Trophoblast cell (in vitro differentiated cells and primary cell): ENCODE measurements around the gene MDFI.
A peak's percentile ranks its signal among the peaks of the same experiment; 100 is the strongest.

ENCODE experiments used
- DNase-seq, 2 donors: peaks; one replicate each; pipeline ENCODE4 v3.0.0-alpha.2; 2016
- H2AFZ ChIP-seq: 2 replicates; pipeline ENCODE4 v1.6.1; 2013; ENCODE audit warnings: low read length, moderate library complexity, mild to moderate bottlenecking; ENCODE audit not compliant: insufficient read depth, poor library complexity
- H2AK5ac ChIP-seq: 2 replicates; pipeline ENCODE4 v1.6.1; 2013; ENCODE audit warnings: mild to moderate bottlenecking, low read length
- H2BK120ac ChIP-seq: 2 replicates; pipeline ENCODE4 v1.6.1; 2013; ENCODE audit warnings: low read length, mild to moderate bottlenecking, moderate library complexity; ENCODE audit not compliant: insufficient read depth, poor library complexity
- H2BK12ac ChIP-seq: 2 replicates; pipeline ENCODE4 v1.6.1; 2013; ENCODE audit warnings: mild to moderate bottlenecking, low read length, moderate library complexity
- H2BK5ac ChIP-seq: 2 replicates; pipeline ENCODE4 v1.6.1; 2013; ENCODE audit warnings: low read length, low read depth, moderate library complexity, mild to moderate bottlenecking; ENCODE audit not compliant: poor library complexity
- H3K14ac ChIP-seq: 2 replicates; pipeline ENCODE4 v1.6.1; 2013; ENCODE audit warnings: mild to moderate bottlenecking, low read length
- H3K18ac ChIP-seq: 2 replicates; pipeline ENCODE4 v1.6.1; 2013; ENCODE audit warnings: mild to moderate bottlenecking, low read length
- H3K23ac ChIP-seq: 2 replicates; pipeline ENCODE4 v1.6.1; 2013; ENCODE audit warnings: low read length
- H3K27ac ChIP-seq: 2 replicates; pipeline ENCODE4 v1.5.1; 2013; ENCODE audit warnings: low read depth, mild to moderate bottlenecking, inconsistent platforms, low read length, moderate library complexity
- H3K27me3 ChIP-seq: 2 replicates; pipeline ENCODE4 v1.6.1; 2013; ENCODE audit warnings: inconsistent platforms, mild to moderate bottlenecking, low read length, moderate library complexity; ENCODE audit not compliant: insufficient read depth
- H3K36me3 ChIP-seq, 2 experiments: 1 replicate in 1 of 2; 2 replicates in 1 of 2; pipeline ENCODE4 v1.6.1; 2013; ENCODE audit warnings: low read length in 2 of 2, mild to moderate bottlenecking in 2 of 2, moderate library complexity in 1 of 2; ENCODE audit not compliant: insufficient read depth in 2 of 2, control insufficient read depth in 1 of 2
- H3K4ac ChIP-seq: 2 replicates; pipeline ENCODE4 v1.6.1; 2013; ENCODE audit warnings: low read depth, mild to moderate bottlenecking, low read length, moderate library complexity
- H3K4me1 ChIP-seq, 2 experiments: 1 replicate in 1 of 2; 2 replicates in 1 of 2; pipeline ENCODE4 v1.6.1; 2013; ENCODE audit warnings: low read length in 2 of 2, mild to moderate bottlenecking in 2 of 2, moderate library complexity in 1 of 2; ENCODE audit not compliant: insufficient read depth in 2 of 2, control insufficient read depth in 1 of 2
- H3K4me2 ChIP-seq: 2 replicates; pipeline ENCODE4 v1.6.1; 2013; ENCODE audit warnings: inconsistent platforms, mild to moderate bottlenecking, low read length, moderate library complexity
- H3K4me3 ChIP-seq: 2 replicates; pipeline ENCODE4 v1.5.1; 2013; ENCODE audit warnings: mild to moderate bottlenecking, low read depth, low read length, inconsistent platforms
- H3K79me1 ChIP-seq: one replicate; pipeline ENCODE4 v1.6.1; 2013; ENCODE audit warnings: low read length
- H3K79me2 ChIP-seq: 2 replicates; pipeline ENCODE4 v1.6.1; 2013; ENCODE audit warnings: low read length, mild to moderate bottlenecking; ENCODE audit not compliant: control insufficient read depth, insufficient read depth, poor library complexity
- H3K9ac ChIP-seq: 2 replicates; pipeline ENCODE4 v1.6.1; 2013; ENCODE audit warnings: mild to moderate bottlenecking, low read length
- H3K9me3 ChIP-seq: 2 replicates; pipeline ENCODE4 v1.6.1; 2013; ENCODE audit warnings: low read depth, mild to moderate bottlenecking, control low read depth, inconsistent platforms, low read length; ENCODE audit not compliant: insufficient read depth
- H4K12ac ChIP-seq: 2 replicates; pipeline ENCODE4 v1.6.1; 2013; ENCODE audit warnings: low read depth, mild to moderate bottlenecking, low read length, moderate library complexity
- H4K8ac ChIP-seq: 2 replicates; pipeline ENCODE4 v1.6.1; 2013; ENCODE audit warnings: low read depth, mild to moderate bottlenecking, low read length, moderate library complexity
- H4K91ac ChIP-seq: one replicate; pipeline ENCODE4 v1.6.1; 2013; ENCODE audit warnings: low read depth, mild to moderate bottlenecking, low read length, moderate library complexity
- WGBS: extraction: QIAGEN DNeasy Blood & Tissue Kit; methylation state at CpG from one replicate; pipeline ENCODE4 v1.1.7; 2013; ENCODE audit warnings: missing lambda C conversion rate; ENCODE audit not compliant: insufficient read length, insufficient coverage; ENCODE audit errors: extremely low coverage; 5-methylcytosine and 5-hydroxymethylcytosine counted together

Gene MDFI

DNA sequence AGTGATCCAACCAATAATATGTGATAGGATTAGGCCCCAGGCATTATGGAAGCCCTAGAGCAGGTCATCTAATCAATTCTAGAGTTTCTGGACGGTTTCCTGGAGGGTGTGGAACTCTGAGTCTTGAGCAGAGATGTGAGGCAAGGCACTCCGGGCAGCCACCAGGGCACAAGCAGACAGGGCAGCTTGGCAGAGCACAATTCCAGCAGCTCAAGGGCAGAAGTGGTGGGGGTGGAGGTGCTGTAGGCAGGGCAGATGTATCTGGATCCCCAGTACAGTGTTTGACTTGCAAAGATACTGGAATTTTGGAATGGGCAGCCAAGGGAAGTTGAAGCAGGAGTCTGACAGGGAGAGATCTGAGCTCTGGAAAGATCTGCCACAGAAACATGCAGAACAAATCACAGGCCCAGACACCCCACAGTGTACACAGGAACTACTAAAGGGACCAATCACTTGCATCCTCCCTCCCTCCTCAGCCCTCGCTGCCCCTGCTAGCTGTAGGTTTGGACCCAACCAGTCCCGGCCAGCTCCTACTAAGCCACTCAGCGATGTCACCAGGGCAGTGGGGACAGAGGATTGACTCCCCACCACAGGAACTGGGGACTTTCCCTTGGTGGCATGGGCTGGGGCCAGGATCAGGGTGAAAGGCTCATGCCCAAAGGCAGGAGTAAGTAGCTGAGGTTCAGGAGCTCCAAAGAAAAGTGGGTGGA is 50.1 kb downstream of the MDFI start:
- H3K4me2 ChIP-seq: no peak overlapping the region
- H2BK12ac ChIP-seq: no peak overlapping the region
- H3K9ac ChIP-seq: no peak overlapping the region
- no CpG with 5 or more reads among the region's 5 CpGs for WGBS
- no peak overlapping the region for H3K18ac ChIP-seq
- no peak overlapping the region for H2AK5ac ChIP-seq
- H3K4ac ChIP-seq: no peak overlapping the region
- H3K79me1 ChIP-seq: peaks cover 5% of the 10 kb centered on the region
- H3K4me1 ChIP-seq: peaks cover 6 to 13% of the 10 kb centered on the region in 2 experiments
- no peak overlapping the region for H3K4me3 ChIP-seq
- no peak for DNase-seq
- H3K9me3 ChIP-seq: peaks cover 2% of the 10 kb centered on the region
- no peak overlapping the region for H4K8ac ChIP-seq
- no peak overlapping the region for H3K14ac ChIP-seq
- no peaks in the 10 kb centered on the region for H3K27me3 ChIP-seq
- H2AFZ ChIP-seq: no peak overlapping the region
- H3K23ac ChIP-seq: no peak overlapping the region
- H3K36me3 ChIP-seq: peaks cover 24 to 26% of the 10 kb centered on the region in 2 experiments
- H3K27ac ChIP-seq: no peak overlapping the region
- H2BK5ac ChIP-seq: no peak overlapping the region
- no peak overlapping the region for H4K12ac ChIP-seq
- H2BK120ac ChIP-seq: no peak overlapping the region
- no peak overlapping the region for H4K91ac ChIP-seq
- no peaks in the 10 kb centered on the region for H3K79me2 ChIP-seq

DNA sequence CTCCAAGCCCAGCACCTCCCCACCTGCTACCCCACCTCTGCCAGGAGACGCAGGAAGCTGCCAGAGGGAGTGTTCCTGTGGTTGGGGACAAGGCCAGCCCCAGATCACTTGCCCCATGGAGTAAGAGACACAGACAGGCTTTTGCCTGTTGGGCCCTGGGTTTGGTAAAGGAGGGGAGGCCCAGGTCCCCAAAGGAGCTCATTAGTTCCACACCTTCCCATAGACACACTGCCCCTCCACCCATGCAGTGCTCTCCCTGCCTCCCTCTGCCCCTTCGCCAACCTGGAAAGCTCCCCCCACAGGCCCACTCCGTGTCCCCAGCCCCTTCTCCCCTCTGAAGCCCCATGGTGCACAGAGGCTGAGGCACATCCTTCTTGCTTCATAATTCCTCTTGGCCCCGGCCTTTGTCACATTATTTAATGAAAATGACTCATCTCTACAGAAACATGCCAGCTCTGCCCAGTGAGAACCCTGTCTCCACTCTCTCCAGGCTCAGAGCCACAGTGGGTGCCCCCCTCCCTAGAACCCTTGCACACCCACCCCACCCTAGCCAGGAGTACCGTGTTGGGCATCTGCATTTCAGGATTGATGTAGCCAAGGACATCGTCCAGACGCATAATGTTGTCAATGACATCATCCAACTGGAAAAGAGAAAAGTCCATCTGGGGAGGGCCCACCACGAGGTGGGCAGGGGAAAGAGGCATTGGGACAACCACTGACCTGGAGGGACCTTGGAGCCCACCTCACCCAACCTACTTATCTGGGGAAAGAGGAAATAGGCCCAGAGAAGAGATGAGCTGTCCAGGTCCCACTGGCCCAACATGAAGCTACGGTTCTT is 51.1 kb downstream of the MDFI start:
- Histone ChIP-seq H3K79me2 (peaks cover 2% of the 10 kb centered on the region), H3K36me3 (peaks cover 24 to 26% of the 10 kb centered on the region in 2 experiments), H2BK120ac (no peak overlapping the region), H2BK5ac (no peak overlapping the region), H3K4me1 (peaks cover 6 to 13% of the 10 kb centered on the region in 2 experiments), H4K12ac (no peak overlapping the region), H3K27me3 (no peaks in the 10 kb centered on the region), H3K18ac (no peak overlapping the region), H4K91ac (no peak overlapping the region), H2AFZ (no peak overlapping the region), H3K27ac (no peak overlapping the region), H2AK5ac (no peak overlapping the region), H3K79me1 (peaks cover 2% of the 10 kb centered on the region), H3K4ac (no peak overlapping the region), H3K14ac (no peak overlapping the region), H2BK12ac (no peak overlapping the region), H4K8ac (no peak overlapping the region), H3K9me3 (peaks cover 2% of the 10 kb centered on the region), H3K9ac (no peak overlapping the region), H3K4me2 (no peak overlapping the region), H3K23ac (no peak overlapping the region), H3K4me3 (no peak overlapping the region)
- no peak for DNase-seq
- no CpG with 5 or more reads among the region's 9 CpGs for WGBS

GRCh38 chr6:41690541-41691330 is 52.5 kb downstream of the MDFI start:
- Histone ChIP-seq H3K27ac (no peak overlapping the region), H2BK120ac (no peak overlapping the region), H2AFZ (no peak overlapping the region), H2BK12ac (no peak overlapping the region), H3K4ac (no peak overlapping the region), H3K4me1 (peaks cover 6 to 13% of the 10 kb centered on the region in 2 experiments), H4K8ac (no peak overlapping the region), H3K36me3 (peaks cover 20 to 21% of the 10 kb centered on the region in 2 experiments), H3K9ac (no peak overlapping the region), H3K18ac (no peak overlapping the region), H3K79me1 (peaks cover 2% of the 10 kb centered on the region), H3K4me2 (no peak overlapping the region), H4K91ac (no peak overlapping the region), H3K4me3 (no peak overlapping the region), H2BK5ac (no peak overlapping the region), H3K14ac (no peak overlapping the region), H2AK5ac (no peak overlapping the region), H3K27me3 (no peaks in the 10 kb centered on the region), H3K9me3 (peaks cover 2% of the 10 kb centered on the region), H3K79me2 (peaks cover 2% of the 10 kb centered on the region), H3K23ac (no peak overlapping the region), H4K12ac (no peak overlapping the region)
- no peak for DNase-seq
- no CpG with 5 or more reads among the region's 25 CpGs for WGBS

DNA sequence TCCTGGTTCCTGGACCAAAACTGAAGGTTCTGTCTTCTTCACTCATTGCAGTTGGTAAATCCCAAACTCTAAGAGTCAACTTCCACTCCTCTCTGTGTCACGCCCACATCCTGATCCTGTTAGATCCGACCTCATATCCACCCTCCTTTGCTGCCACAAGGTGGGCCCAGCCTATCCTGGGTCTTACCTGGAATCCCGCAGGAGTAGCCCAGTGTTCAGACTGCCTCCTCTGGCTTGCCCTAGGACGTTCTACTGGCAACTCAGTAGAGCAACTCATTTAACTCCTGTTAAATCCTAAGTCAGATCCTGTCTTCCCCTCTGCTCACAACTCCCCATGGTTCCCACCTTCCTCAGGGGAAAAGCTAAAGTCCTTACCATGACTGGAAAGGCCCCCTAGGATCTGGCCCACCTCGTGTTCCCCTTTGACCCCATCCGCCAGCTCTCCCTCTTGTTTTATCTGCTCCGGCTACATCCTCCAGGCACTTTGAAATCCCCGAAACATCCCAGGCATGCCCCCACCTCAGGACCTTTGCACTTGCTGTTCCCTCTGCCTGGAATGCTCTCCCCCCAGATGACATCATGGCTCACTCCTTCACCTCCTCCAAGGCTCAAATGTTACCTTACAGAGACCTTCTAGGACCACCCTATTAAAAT is 53.3 kb downstream of the MDFI start:
- no CpG with 5 or more reads among the region's 8 CpGs for WGBS
- Histone ChIP-seq H3K4ac (no peak overlapping the region), H3K4me1 (peaks cover 6 to 13% of the 10 kb centered on the region in 2 experiments), H3K4me3 (no peak overlapping the region), H3K14ac (no peak overlapping the region), H3K27me3 (no peaks in the 10 kb centered on the region), H3K36me3 (peaks cover 15 to 16% of the 10 kb centered on the region in 2 experiments), H3K79me2 (peaks cover 2% of the 10 kb centered on the region), H2AFZ (no peak overlapping the region), H3K4me2 (no peak overlapping the region), H3K23ac (no peak overlapping the region), H3K9me3 (no peaks in the 10 kb centered on the region), H3K27ac (no peak overlapping the region), H2AK5ac (no peak overlapping the region), H3K9ac (no peak overlapping the region), H4K8ac (no peak overlapping the region), H2BK5ac (no peak overlapping the region), H2BK120ac (no peak overlapping the region), H3K79me1 (peaks cover 2% of the 10 kb centered on the region), H2BK12ac (no peak overlapping the region), H4K91ac (no peak overlapping the region), H4K12ac (no peak overlapping the region), H3K18ac (no peak overlapping the region)
- peak in 1 of 2 donors; percentile 49 for DNase-seq
